MM.1S (cell line): ENCODE data around the gene SYNE3.

Experiments
- CTCF ChIP-seq: fragments of 300-600 bp; sonication (generic); IDR thresholded peaks from 2 replicates; pipeline ENCODE4 v1.5.1; 2016; ENCODE audit warnings: antibody characterized with exemption, low read length, mixed read lengths
- EZH2 ChIP-seq: fragments of 300-600 bp; sonication (generic); optimal IDR thresholded peaks from 2 replicates; pipeline ENCODE3; 2017; ENCODE audit warnings: low read depth, mild to moderate bottlenecking, antibody characterized with exemption, low read length, mixed read lengths
- EZH2phosphoT487 ChIP-seq: fragments of 300-600 bp; sonication (generic); IDR thresholded peaks from 2 replicates; pipeline ENCODE4 v1.6.1; 2018; ENCODE audit warnings: antibody characterized with exemption, low read length

GRCh38 chr14:95495538-95496025 lies 20.9 kb downstream of the SYNE3 start:
- TF ChIP-seq CTCF (no peak), EZH2 (no peak), EZH2phosphoT487 (no peak)
